Transverse colon (tissue), 4 donors: ENCODE results near the gene SCLT1. TPM values are rescaled to one million over a fixed set of nuclear protein-coding genes. Genes with fewer than 3 reads are reported as not detected.

ENCODE experiments used
- DNase-seq: peaks from one replicate; pipeline ENCODE4 v3.0.0-alpha.2; 2019
- H3K27ac ChIP-seq, 4 donors: fragments of 200-600 bp; sonication (generic); 2 replicates each; pipeline ENCODE4 v1.5.1; 2016 to 2018; ENCODE audit warnings: inconsistent platforms in 4 of 4
- H3K27me3 ChIP-seq: fragments of 200-600 bp; sonication (generic); 2 replicates; pipeline ENCODE4 v1.5.1; 2017; ENCODE audit warnings: inconsistent platforms
- H3K36me3 ChIP-seq, 4 donors: fragments of 200-600 bp; sonication (generic); 2 replicates each; pipeline ENCODE4 v1.5.1; 2017 to 2019; ENCODE audit warnings: inconsistent platforms in 4 of 4
- H3K4me1 ChIP-seq, 4 donors: fragments of 200-600 bp; sonication (generic); 2 replicates each; pipeline ENCODE4 v1.5.1; 2017 to 2020; ENCODE audit warnings: inconsistent platforms in 4 of 4
- H3K4me3 ChIP-seq, 4 donors: fragments of 200-600 bp; sonication (generic); 1 replicate in 1 of 4; 2 replicates in 3 of 4; pipeline versions ENCODE4 v1.5.1 to v1.6.1; 2017 to 2019; ENCODE audit warnings: inconsistent platforms in 4 of 4
- H3K9me3 ChIP-seq, 2 donors: fragments of 200-600 bp; sonication (generic); 2 replicates each; pipeline ENCODE4 v1.5.1; 2017 to 2019; ENCODE audit warnings: inconsistent platforms in 2 of 2
- EP300 ChIP-seq: sonication (generic); formaldehyde crosslinking; IDR thresholded peaks from one replicate; pipeline ENCODE4 v1.6.1; 2017; ENCODE audit warnings: antibody characterized with exemption, low read depth
- POLR2A ChIP-seq: fragments of 450-650 bp; IDR thresholded peaks from one replicate; pipeline ENCODE4 v1.6.1; 2016; ENCODE audit warnings: antibody characterized with exemption, mild to moderate bottlenecking, moderate library complexity
- POLR2AphosphoS5 ChIP-seq, 3 donors: sonication (generic); formaldehyde crosslinking; IDR thresholded peaks; one replicate each; pipeline ENCODE4 v1.6.1; 2016; ENCODE audit warnings: antibody characterized with exemption in 3 of 3
- WGBS, 2 donors: methylation state at CpG; one replicate each; pipeline ENCODE4 v1.1.5; 2018; ENCODE audit warnings: low coverage in 1 of 2; 5-methylcytosine and 5-hydroxymethylcytosine counted together
- in situ Hi-C, 4 donors: fragments of 200-750 bp; cut with MboI; loops; one replicate each; pipeline versions ENCODE4 v1.15.0 to v1.15.1; 2017; ENCODE audit warnings: low sequenced_read_pairs in 3 of 4, low pct_ligation_motif_present in 1 of 4, low pct_unique_long_range_greater_than_20kb in 1 of 4
- intact Hi-C: fragments of 100-400 bp; cut with DNase I; formaldehyde crosslinking; loops from one replicate; pipeline ENCODE4 v1.15.1; 2023; ENCODE audit warnings: low total_unique reads
- total RNA-seq, 4 donors: library from RNA; depleted of rRNA; stranded (reverse); fragments of >200 nt; gene quantifications; one replicate each; pipeline ENCODE4 v1.1.0, GENCODE V29; 2016
- TF ChIP-seq, protein P1 (sequence below), 5 experiments: fragments of 200-600 bp in 3 of 5; fragments of 450-650 bp in 2 of 5; sonication (generic) in 3 of 5; IDR thresholded peaks; 1 replicate in 2 of 5; 2 replicates in 3 of 5; pipeline ENCODE4 v1.5.1; 2016 to 2017; ENCODE audit warnings: antibody characterized with exemption in 5 of 5, inconsistent platforms in 3 of 5, mild to moderate bottlenecking in 2 of 5, moderate library complexity in 1 of 5

The SCLT1 gene
- total RNA-seq, 4 donors from 2014 or later: 10.1 to 29.9 (median 14.3) TPM

DNA sequence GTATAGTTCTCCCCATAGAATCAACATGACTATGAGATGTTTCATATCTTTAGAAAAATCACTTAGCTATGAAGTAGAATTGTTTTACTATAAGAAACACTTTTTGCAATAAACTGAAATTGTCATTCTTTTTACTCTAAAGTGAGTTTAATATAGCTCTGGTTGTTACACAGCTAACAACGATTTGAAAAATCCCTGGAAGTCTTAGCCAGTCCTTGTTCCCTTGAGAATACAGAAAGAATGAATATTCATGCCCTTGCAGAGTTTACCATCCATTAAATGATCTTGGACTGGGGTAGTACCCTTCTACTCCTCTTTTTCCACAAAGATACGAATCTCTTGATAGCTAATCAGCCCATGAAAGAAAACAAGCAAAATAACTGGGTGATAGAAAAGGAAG, 142.0 kb downstream of the SCLT1 start:
- whole genome bisulfite sequencing, 2 donors: 92 to 96% methylated on average over 2 of the region's 2 CpGs
- Histone ChIP-seq H3K9me3 (no peaks in the 10 kb centered on the region), H3K4me3 (no peak overlapping the region), H3K36me3 (no peaks in the 10 kb centered on the region), H3K4me1 (no peaks in the 10 kb centered on the region), H3K27me3 (no peaks in the 10 kb centered on the region), H3K27ac (no peak overlapping the region)
- TF ChIP-seq, protein P1, sequence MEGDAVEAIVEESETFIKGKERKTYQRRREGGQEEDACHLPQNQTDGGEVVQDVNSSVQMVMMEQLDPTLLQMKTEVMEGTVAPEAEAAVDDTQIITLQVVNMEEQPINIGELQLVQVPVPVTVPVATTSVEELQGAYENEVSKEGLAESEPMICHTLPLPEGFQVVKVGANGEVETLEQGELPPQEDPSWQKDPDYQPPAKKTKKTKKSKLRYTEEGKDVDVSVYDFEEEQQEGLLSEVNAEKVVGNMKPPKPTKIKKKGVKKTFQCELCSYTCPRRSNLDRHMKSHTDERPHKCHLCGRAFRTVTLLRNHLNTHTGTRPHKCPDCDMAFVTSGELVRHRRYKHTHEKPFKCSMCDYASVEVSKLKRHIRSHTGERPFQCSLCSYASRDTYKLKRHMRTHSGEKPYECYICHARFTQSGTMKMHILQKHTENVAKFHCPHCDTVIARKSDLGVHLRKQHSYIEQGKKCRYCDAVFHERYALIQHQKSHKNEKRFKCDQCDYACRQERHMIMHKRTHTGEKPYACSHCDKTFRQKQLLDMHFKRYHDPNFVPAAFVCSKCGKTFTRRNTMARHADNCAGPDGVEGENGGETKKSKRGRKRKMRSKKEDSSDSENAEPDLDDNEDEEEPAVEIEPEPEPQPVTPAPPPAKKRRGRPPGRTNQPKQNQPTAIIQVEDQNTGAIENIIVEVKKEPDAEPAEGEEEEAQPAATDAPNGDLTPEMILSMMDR (IDR thresholded peaks at IDR 0.05): no peak
- TF ChIP-seq POLR2AphosphoS5 (IDR thresholded peaks at IDR 0.05) (no peak), EP300 (no peak), POLR2A (no peak)
- intact Hi-C loops: no loop called here
- no peak for DNase-seq
- in situ Hi-C loops: no loop called here

GRCh38 chr4:128950796-128951195, 142.5 kb downstream of the SCLT1 start:
- no peaks in the 10 kb centered on the region for H3K9me3 ChIP-seq
- 97% methylated on average over 2 of the region's 2 CpGs for WGBS, 2 donors
- in situ Hi-C loops (no loop called here), intact Hi-C loops (no loop called here)
- H3K36me3 ChIP-seq: peaks cover 0 to 2% (median 0%) of the 10 kb centered on the region in 4 donors
- H3K27me3 ChIP-seq: no peaks in the 10 kb centered on the region
- H3K4me3 ChIP-seq: no peak overlapping the region
- H3K4me1 ChIP-seq: no peaks in the 10 kb centered on the region
- H3K27ac ChIP-seq: no peak overlapping the region
- TF ChIP-seq, protein P1 (IDR thresholded peaks at IDR 0.05): no peak
- TF ChIP-seq EP300 (no peak), POLR2A (no peak), POLR2AphosphoS5 (IDR thresholded peaks at IDR 0.05) (no peak)
- no peak for DNase-seq

GRCh38 chr4:128946916-128947315, 146.4 kb downstream of the SCLT1 start:
- H3K27ac ChIP-seq: no peak overlapping the region
- no peaks in the 10 kb centered on the region for H3K27me3 ChIP-seq
- in situ Hi-C loops: no loop called here
- intact Hi-C loops: no loop called here
- H3K36me3 ChIP-seq: peaks cover 0 to 9% (median 2%) of the 10 kb centered on the region in 4 donors
- TF ChIP-seq EP300: no peak
- no peak for TF ChIP-seq POLR2AphosphoS5 (IDR thresholded peaks at IDR 0.05)
- no peak for TF ChIP-seq POLR2A
- TF ChIP-seq, protein P1 (IDR thresholded peaks at IDR 0.05): no peak
- H3K4me1 ChIP-seq: no peaks in the 10 kb centered on the region
- H3K9me3 ChIP-seq: no peaks in the 10 kb centered on the region
- DNase-seq: no peak
- WGBS, 2 donors: 90 to 92% methylated on average over 2 to 3 of the region's 3 CpGs
- H3K4me3 ChIP-seq: no peak overlapping the region

DNA sequence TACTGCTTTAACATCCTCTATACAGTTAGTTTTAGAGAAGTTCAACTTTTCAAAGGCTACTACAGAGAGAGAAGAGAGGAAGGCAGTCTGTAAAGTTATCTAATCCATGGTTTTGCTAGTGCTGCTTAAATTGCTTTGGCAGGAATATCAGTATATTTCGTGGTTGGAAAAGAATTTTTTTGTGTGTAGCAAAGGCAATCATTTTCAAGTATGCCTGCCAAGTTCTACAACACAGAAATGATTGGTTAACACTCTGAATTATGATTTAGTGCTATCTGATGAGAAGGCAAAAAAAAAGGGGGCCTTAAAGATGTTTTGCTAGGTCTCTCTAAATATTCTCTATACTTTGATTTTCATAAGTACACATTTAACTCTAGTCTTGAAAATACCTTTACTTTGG, 150.7 kb downstream of the SCLT1 start:
- H3K36me3 ChIP-seq: peaks cover 0 to 9% (median 4%) of the 10 kb centered on the region in 4 donors
- no peak overlapping the region for H3K27ac ChIP-seq
- H3K4me3 ChIP-seq: no peak overlapping the region
- TF ChIP-seq POLR2A (no peak), EP300 (no peak), POLR2AphosphoS5 (IDR thresholded peaks at IDR 0.05) (no peak)
- TF ChIP-seq, protein P1 (IDR thresholded peaks at IDR 0.05): no peak
- no peaks in the 10 kb centered on the region for H3K27me3 ChIP-seq
- intact Hi-C loops: no loop called here
- no peaks in the 10 kb centered on the region for H3K9me3 ChIP-seq
- in situ Hi-C loops: no loop called here
- no peaks in the 10 kb centered on the region for H3K4me1 ChIP-seq
- no peak for DNase-seq
- 66 to 82% methylated on average over 1 of the region's 1 CpG for WGBS, 2 donors
